H1 (cell line): ENCODE results near the gene ITIH6. TPM values are rescaled to one million over a fixed set of nuclear protein-coding genes. Genes with fewer than 3 reads are reported as not detected.

Experiments
- CTCF ChIA-PET: fragments of 300-600 bp; sonication (Branson Sonifier 250); formaldehyde crosslinking; loops from one replicate; lab custom pipeline; 2021; ENCODE audit not compliant: partially characterized antibody; lab: Charles Lee
- POLR2A ChIA-PET: fragments of 300-600 bp; sonication (Branson Sonifier 250); formaldehyde crosslinking; loops from one replicate; lab custom pipeline; 2021; ENCODE audit warnings: inconsistent platforms; ENCODE audit not compliant: partially characterized antibody; lab: Charles Lee
- DNase-seq, 2 experiments: peaks; one replicate each; pipeline versions ENCODE4 v3.0.0 to v3.0.0-alpha.2; 2010 to 2022; ENCODE audit warnings: low spot score in 2 of 2, low read depth in 1 of 2, mixed read lengths in 1 of 2
- FAIRE-seq: peaks from 2 replicates; lab custom pipeline; 2011; peaks lifted over from hg19 to GRCh38; lab: Jason Lieb, UNC
- H2AFZ ChIP-seq: 2 replicates; pipeline ENCODE4 v1.8.1; 2012; ENCODE audit warnings: low read length, inconsistent platforms
- H2AK5ac ChIP-seq: 2 replicates; pipeline ENCODE4 v1.6.1; 2013; ENCODE audit warnings: low read depth, low read length
- H2BK120ac ChIP-seq: replicated peaks from 2 replicates; pipeline ENCODE3; 2013; ENCODE audit warnings: low read depth, low read length, inconsistent platforms
- H2BK12ac ChIP-seq: 2 replicates; pipeline ENCODE4 v1.6.1; 2013; ENCODE audit warnings: low read depth, low read length
- H2BK15ac ChIP-seq: 2 replicates; pipeline ENCODE4 v1.6.1; 2013; ENCODE audit warnings: low read length
- H2BK20ac ChIP-seq: 2 replicates; pipeline ENCODE4 v1.6.1; 2013; ENCODE audit warnings: low read length
- H2BK5ac ChIP-seq: 2 replicates; pipeline ENCODE4 v1.6.1; 2013; ENCODE audit warnings: low read depth, low read length
- H3K14ac ChIP-seq: 2 replicates; pipeline ENCODE4 v1.6.1; 2013; ENCODE audit warnings: inconsistent platforms; ENCODE audit not compliant: insufficient read length
- H3K18ac ChIP-seq: 2 replicates; pipeline ENCODE4 v1.6.1; 2013; ENCODE audit warnings: low read length; ENCODE audit errors: extremely low read depth
- H3K23ac ChIP-seq: 2 replicates; pipeline ENCODE4 v1.6.1; 2013; ENCODE audit warnings: inconsistent platforms; ENCODE audit not compliant: insufficient read length
- H3K23me2 ChIP-seq: 2 replicates; pipeline ENCODE4 v1.6.1; 2013; ENCODE audit warnings: low read depth, low read length
- H3K27ac ChIP-seq: 2 replicates; pipeline ENCODE4 v1.6.1; 2011; ENCODE audit warnings: low read depth, low read length, inconsistent platforms
- H3K27me3 ChIP-seq, 4 experiments: replicated peaks in 1 of 4; 1 replicate in 1 of 4; 2 replicates in 3 of 4; pipeline versions ENCODE4 v1.6.1 to v1.8.1; 2011 to 2013; ENCODE audit warnings: low read length in 3 of 4, mild to moderate bottlenecking in 3 of 4, inconsistent platforms in 2 of 4, mixed read lengths in 2 of 4, moderate library complexity in 1 of 4; ENCODE audit not compliant: control insufficient read depth in 3 of 4, insufficient read depth in 3 of 4; ENCODE audit errors: extremely low read depth in 1 of 4
- H3K36me3 ChIP-seq, 4 experiments: 2 replicates each; pipeline versions ENCODE4 v1.6.1 to v1.8.1; 2011 to 2013; ENCODE audit warnings: mild to moderate bottlenecking in 4 of 4, low read length in 3 of 4, moderate library complexity in 2 of 4, control low read depth in 1 of 4, inconsistent platforms in 1 of 4; ENCODE audit not compliant: insufficient read depth in 4 of 4, control insufficient read depth in 2 of 4
- H3K4ac ChIP-seq: replicated peaks from 2 replicates; pipeline ENCODE3; 2013; ENCODE audit warnings: low read length, low read depth, mixed read lengths, inconsistent platforms; ENCODE audit not compliant: insufficient read length
- H3K4me1 ChIP-seq, 4 experiments: replicated peaks in 1 of 4; 1 replicate in 1 of 4; 2 replicates in 3 of 4; pipeline versions ENCODE4 v1.6.1 to v1.8.1; 2011 to 2013; ENCODE audit warnings: low read length in 3 of 4, inconsistent platforms in 2 of 4, mixed read lengths in 1 of 4; ENCODE audit not compliant: insufficient read depth in 4 of 4, control insufficient read depth in 3 of 4
- H3K4me2 ChIP-seq, 2 experiments: 2 replicates each; pipeline versions ENCODE4 v1.6.1 to v1.8.1; 2011 to 2013; ENCODE audit warnings: low read depth in 2 of 2, low read length in 2 of 2, control low read depth in 1 of 2, inconsistent platforms in 1 of 2, mild to moderate bottlenecking in 1 of 2; ENCODE audit not compliant: insufficient read depth in 1 of 2
- H3K4me3 ChIP-seq, 4 experiments: fragments of 200-600, 300-600 bp in 1 of 4; sonication (generic), shearing (Covaris generic), sonication (Bioruptor Twin) in 1 of 4; 2 replicates each; pipeline versions ENCODE4 v1.5.1 to v1.8.1; 2011 to 2016; ENCODE audit warnings: low read length in 4 of 4, low read depth in 3 of 4, control low read depth in 2 of 4, inconsistent platforms in 2 of 4, mild to moderate bottlenecking in 2 of 4, mixed read lengths in 1 of 4, moderate library complexity in 1 of 4; ENCODE audit not compliant: insufficient read depth in 2 of 4; ENCODE audit errors: extremely low read depth in 1 of 4
- H3K56ac ChIP-seq: replicated peaks from 2 replicates; pipeline ENCODE3; 2013; ENCODE audit warnings: low read depth, mild to moderate bottlenecking, mixed read lengths, low read length, inconsistent platforms; ENCODE audit not compliant: insufficient read length
- H3K79me1 ChIP-seq: 2 replicates; pipeline ENCODE4 v1.6.1; 2013; ENCODE audit warnings: low read depth, low read length, control low read depth
- H3K79me2 ChIP-seq, 2 experiments: 2 replicates each; pipeline versions ENCODE4 v1.6.1 to v1.8.1; 2012 to 2013; ENCODE audit warnings: low read length in 2 of 2, mild to moderate bottlenecking in 2 of 2, inconsistent platforms in 1 of 2; ENCODE audit not compliant: insufficient read depth in 2 of 2, control insufficient read depth in 1 of 2
- H3K9ac ChIP-seq, 4 experiments: replicated peaks in 1 of 4; 1 replicate in 1 of 4; 2 replicates in 3 of 4; pipeline versions ENCODE4 v1.6.1 to v1.8.1; 2011 to 2013; ENCODE audit warnings: low read depth in 3 of 4, low read length in 3 of 4, control low read depth in 2 of 4, mild to moderate bottlenecking in 2 of 4, moderate library complexity in 2 of 4, inconsistent platforms in 1 of 4; ENCODE audit errors: extremely low read depth in 1 of 4
- H3K9me3 ChIP-seq, 2 experiments: 2 replicates each; pipeline versions ENCODE4 v1.6.1 to v1.8.1; 2012 to 2013; ENCODE audit warnings: mild to moderate bottlenecking in 2 of 2, moderate library complexity in 2 of 2, control low read depth in 1 of 2, inconsistent platforms in 1 of 2, low read depth in 1 of 2, low read length in 1 of 2, mixed read lengths in 1 of 2; ENCODE audit not compliant: insufficient read depth in 2 of 2
- H4K20me1 ChIP-seq, 2 experiments: replicated peaks in 1 of 2; 2 replicates each; pipeline versions ENCODE3 to v1.8.1; 2011 to 2013; ENCODE audit warnings: inconsistent platforms in 2 of 2, low read length in 2 of 2, mild to moderate bottlenecking in 1 of 2; ENCODE audit not compliant: insufficient read depth in 2 of 2, control insufficient read depth in 1 of 2
- H4K5ac ChIP-seq: 2 replicates; pipeline ENCODE4 v1.6.1; 2013; ENCODE audit warnings: low read length, low read depth, mixed read lengths, inconsistent platforms; ENCODE audit not compliant: insufficient read length
- H4K8ac ChIP-seq: 2 replicates; pipeline ENCODE4 v1.8.0; 2013; ENCODE audit warnings: mild to moderate bottlenecking, moderate library complexity, low read length, inconsistent platforms; ENCODE audit not compliant: insufficient read depth; ENCODE audit errors: extremely low read depth
- H4K91ac ChIP-seq: replicated peaks from 2 replicates; pipeline ENCODE3; 2013; ENCODE audit warnings: low read length, mixed read lengths, inconsistent platforms; ENCODE audit not compliant: insufficient read length
- CEBPB ChIP-seq: IDR thresholded peaks from 2 replicates; pipeline ENCODE4 v1.6.1; 2012; ENCODE audit warnings: low read depth, low read length
- FOSL1 ChIP-seq: IDR thresholded peaks from 2 replicates; pipeline ENCODE4 v1.6.1; 2011; ENCODE audit warnings: mild to moderate bottlenecking, low read depth, low read length, moderate library complexity; ENCODE audit not compliant: insufficient read depth
- HDAC2 ChIP-seq, 2 experiments: fragments of 300-600 bp in 1 of 2; sonication (generic) in 1 of 2; IDR thresholded peaks; 2 replicates each; pipeline ENCODE4 v1.6.1; 2011 to 2012; ENCODE audit warnings: low read depth in 2 of 2, low read length in 2 of 2, mild to moderate bottlenecking in 2 of 2, moderate library complexity in 2 of 2, borderline replicate concordance in 1 of 2, inconsistent platforms in 1 of 2
- MAX ChIP-seq: IDR thresholded peaks from 2 replicates; pipeline ENCODE4 v1.6.1; 2012; ENCODE audit warnings: inconsistent platforms
- NRF1 ChIP-seq: IDR thresholded peaks from 2 replicates; pipeline ENCODE4 v1.6.1; 2011; ENCODE audit warnings: mild to moderate bottlenecking, low read depth, low read length, improper control_type of control experiment
- RAD21 ChIP-seq, 2 experiments: IDR thresholded peaks in 1 of 2; conservative IDR thresholded peaks in 1 of 2; 2 replicates each; pipeline ENCODE4 v1.6.1; 2011; ENCODE audit warnings: low read depth in 2 of 2, low read length in 2 of 2, improper control_type of control experiment in 1 of 2, inconsistent platforms in 1 of 2, mild to moderate bottlenecking in 1 of 2, moderate library complexity in 1 of 2
- RBBP5 ChIP-seq: IDR thresholded peaks from 2 replicates; pipeline ENCODE4 v1.7.1; 2012; ENCODE audit warnings: low read depth, mild to moderate bottlenecking, inconsistent platforms, low read length, moderate library complexity, borderline replicate concordance
- RXRA ChIP-seq: IDR thresholded peaks from 2 replicates; pipeline ENCODE4 v1.6.1; 2011; ENCODE audit warnings: low read depth, mild to moderate bottlenecking, low read length, moderate library complexity; ENCODE audit not compliant: insufficient read depth
- SIN3A ChIP-seq, 2 experiments: IDR thresholded peaks in 1 of 2; conservative IDR thresholded peaks in 1 of 2; 2 replicates each; pipeline ENCODE4 v1.6.1; 2011 to 2012; ENCODE audit warnings: low read length in 2 of 2, improper control_type of control experiment in 1 of 2, low read depth in 1 of 2, mild to moderate bottlenecking in 1 of 2
- SP2 ChIP-seq: IDR thresholded peaks from 2 replicates; pipeline ENCODE4 v1.6.1; 2012; ENCODE audit warnings: mild to moderate bottlenecking, low read length, inconsistent platforms
- TCF12 ChIP-seq: IDR thresholded peaks from 2 replicates; pipeline ENCODE4 v1.6.1; 2011; ENCODE audit warnings: low read depth, mild to moderate bottlenecking, low read length
- TEAD4 ChIP-seq: IDR thresholded peaks from 2 replicates; pipeline ENCODE4 v1.6.1; 2012; ENCODE audit warnings: low read depth, low read length, inconsistent platforms, mixed read lengths
- USF2 ChIP-seq: IDR thresholded peaks from 2 replicates; pipeline ENCODE4 v1.6.1; 2011; ENCODE audit warnings: low read length, improper control_type of control experiment
- WGBS, 2 experiments: shearing (Covaris generic) in 1 of 2; methylation state at CpG; one replicate each; pipeline versions ENCODE4 v1.1.6 to v1.1.7; 2013 to 2015; ENCODE audit warnings: low lambda C conversion rate in 2 of 2, mixed read lengths in 2 of 2, inconsistent platforms in 1 of 2, low coverage in 1 of 2, missing lambda C conversion rate in 1 of 2; ENCODE audit not compliant: insufficient replicate concordance in 2 of 2, insufficient coverage in 1 of 2, insufficient read length in 1 of 2; ENCODE audit errors: extremely low coverage in 1 of 2, missing lambda C conversion rate in 1 of 2; 5-methylcytosine and 5-hydroxymethylcytosine counted together
- polyA plus RNA-seq, 7 experiments: library from polyadenylated mRNA; depleted of rRNA in 3 of 7; stranded (reverse) in 5 of 7; unstranded in 2 of 7; fragments of >200 nt in 5 of 7; fragments of 200-250 nt in 2 of 7; gene quantifications; 1 replicate in 5 of 7; 2 replicates in 1 of 7; 4 replicates in 1 of 7; pipeline versions ENCODE4 v1.2.1 to v1.2.3, GENCODE V29; 2011 to 2013; ENCODE audit warnings: missing spikeins in 2 of 7, mixed read lengths in 2 of 7
- total RNA-seq: library from RNA; stranded (reverse); fragmentation: NEBNext Ultra II Directional; extraction: Animal tissue kit (Norgen Biotek cat#: 25700); gene quantifications from 2 replicates; pipeline ENCODE4 v1.2.1, GENCODE V29; 2021

The ITIH6 gene
- total and polyA plus RNA-seq, 2 of the 8 experiments (the other 6 are each of a cell fraction or from before 2014, with no cell fraction given) = 0.02 TPM; not detected in 1

GRCh38 chrX:54819201-54819600, 21.1 kb upstream of the ITIH6 start:
- H2BK5ac ChIP-seq = no peak overlapping the region
- H3K79me2 ChIP-seq = no peaks in the 10 kb centered on the region
- H2BK12ac ChIP-seq = no peak overlapping the region
- DNase-seq = no peak
- H3K14ac ChIP-seq = no peak overlapping the region
- no peaks in the 10 kb centered on the region for H3K9me3 ChIP-seq
- peaks cover 0 to 12% (median 7%) of the 10 kb centered on the region in 4 experiments; a peak in 6 of 8 replicates for H3K36me3 ChIP-seq
- H3K4me3 ChIP-seq = no peak overlapping the region
- WGBS, 2 experiments = 97% methylated on average over 4 of the region's 8 CpGs; no CpG with 5 or more reads in 1 of the 2 experiments
- H4K20me1 ChIP-seq = no peaks in the 10 kb centered on the region
- no peak overlapping the region for H4K91ac ChIP-seq
- CTCF ChIA-PET = no interaction called here
- H2BK20ac ChIP-seq = no peak overlapping the region
- H4K5ac ChIP-seq = no peak overlapping the region
- no peak overlapping the region for H2AFZ ChIP-seq
- no peaks in the 10 kb centered on the region for H3K79me1 ChIP-seq
- H2BK120ac ChIP-seq = no peak overlapping the region
- H2BK15ac ChIP-seq = no peak overlapping the region
- H2AK5ac ChIP-seq = no peak overlapping the region
- no peak for FAIRE-seq
- H3K18ac ChIP-seq = no peak overlapping the region
- H4K8ac ChIP-seq = no peak overlapping the region
- H3K23ac ChIP-seq = no peak overlapping the region
- H3K4me2 ChIP-seq = no peak overlapping the region
- no peak overlapping the region for H3K27ac ChIP-seq
- H3K9ac ChIP-seq = no peak overlapping the region
- no peaks in the 10 kb centered on the region for H3K23me2 ChIP-seq
- no peak overlapping the region for H3K56ac ChIP-seq
- no peaks in the 10 kb centered on the region for H3K4me1 ChIP-seq
- H3K27me3 ChIP-seq = no peaks in the 10 kb centered on the region
- no peak overlapping the region for H3K4ac ChIP-seq
- POLR2A ChIA-PET = no interaction called here
- TF ChIP-seq MAX (no peak), FOSL1 (no peak), USF2 (no peak), TEAD4 (no peak), HDAC2 (IDR thresholded peaks at IDR 0.05; ENCODE audit: borderline replicate concordance in 1 of 2, low read depth in 2 of 2, low read length in 2 of 2) (no peak), CEBPB (no peak), RXRA (no peak), NRF1 (no peak), RAD21 (IDR thresholded peaks at IDR 0.05 in 1 of 2, conservative IDR thresholded peaks at IDR 0.05 in 1 of 2; ENCODE audit: low read depth in 2 of 2, low read length in 2 of 2) (no peak), TCF12 (no peak), SP2 (no peak), RBBP5 (no peak), SIN3A (conservative IDR thresholded peaks at IDR 0.05 in 1 of 2, IDR thresholded peaks at IDR 0.05 in 1 of 2; ENCODE audit: low read depth in 1 of 2, low read length in 2 of 2) (no peak)
